GM19035 (cell line): ENCODE results near the gene ADAMTS14.

Source experiments
- ATAC-seq: cut with Tn5 transposase; IDR thresholded peaks from one replicate; pipeline ENCODE4 v1.9.1; 2021; ENCODE audit not compliant: unreplicated experiment

The ADAMTS14 gene

DNA sequence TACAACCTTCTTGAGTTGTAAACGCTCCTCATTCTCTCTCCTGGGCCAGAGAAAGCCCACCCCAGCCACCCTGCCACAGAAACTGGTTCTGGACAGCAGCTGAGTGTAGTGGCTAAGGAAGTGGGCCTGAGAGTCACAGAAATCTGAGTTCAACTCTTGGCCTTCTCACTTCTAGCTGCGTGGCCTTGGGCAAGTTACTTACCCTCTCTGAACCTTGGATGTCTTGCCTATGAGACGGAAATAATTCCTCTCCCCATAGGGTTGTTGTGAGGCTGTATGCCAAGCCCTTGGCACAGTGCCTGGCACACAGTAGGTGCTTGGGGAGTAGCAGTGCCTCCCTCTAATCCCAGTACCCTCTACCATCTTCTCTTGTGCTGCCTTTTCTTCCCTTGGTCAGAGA is 51.5 kb downstream of the ADAMTS14 start:
- ATAC-seq, result no peak

DNA sequence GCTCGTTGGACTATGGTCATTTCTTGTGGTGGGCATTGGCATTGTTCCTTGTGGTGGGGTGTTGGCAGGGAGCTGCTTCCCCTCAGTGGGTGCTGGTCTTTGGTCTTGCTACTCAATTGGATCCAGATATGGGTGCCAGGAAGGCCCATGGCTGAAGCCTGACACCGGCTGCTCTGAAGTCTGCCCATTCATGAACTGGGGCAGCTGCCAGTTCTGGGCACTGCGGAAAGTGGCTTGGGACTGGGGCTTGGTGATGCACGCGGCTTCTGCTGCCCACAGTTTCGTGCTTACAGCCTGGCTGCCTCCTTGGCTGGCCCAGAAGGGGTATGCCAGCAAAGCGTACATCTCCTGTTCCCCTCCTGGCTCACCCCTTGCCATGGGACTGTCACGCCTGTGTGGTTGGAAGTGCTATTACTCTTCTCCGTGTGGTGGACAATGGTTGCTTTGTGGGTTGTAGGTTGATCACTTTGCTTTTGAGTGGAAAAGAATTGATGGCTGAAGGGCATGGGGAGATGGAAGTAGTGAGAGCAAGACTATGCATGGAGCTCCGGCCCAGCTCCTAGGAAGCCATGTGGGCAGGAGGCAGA is 54.7 kb downstream of the ADAMTS14 start:
- ATAC-seq, result no peak

DNA sequence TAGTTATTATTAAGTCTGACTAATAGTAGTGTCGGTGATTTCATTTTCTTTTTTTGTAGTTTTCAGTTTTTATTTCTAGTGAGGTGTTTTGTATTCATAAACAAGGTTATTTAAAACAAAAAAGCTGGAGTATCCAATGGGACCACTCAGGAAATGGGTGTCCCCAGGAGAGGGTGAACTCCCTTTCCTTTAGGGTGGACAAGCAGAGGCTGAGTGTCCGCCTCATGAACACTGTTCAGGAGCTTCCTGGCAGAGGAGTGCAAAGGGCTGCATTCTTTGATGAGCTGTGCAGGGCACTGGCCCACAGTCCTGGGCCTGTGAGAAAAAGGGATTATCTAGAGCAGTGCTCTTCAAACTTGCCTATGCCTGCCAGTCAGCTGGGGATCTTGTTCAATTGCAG is 56.0 kb downstream of the ADAMTS14 start:
- ATAC-seq, result no peak

DNA sequence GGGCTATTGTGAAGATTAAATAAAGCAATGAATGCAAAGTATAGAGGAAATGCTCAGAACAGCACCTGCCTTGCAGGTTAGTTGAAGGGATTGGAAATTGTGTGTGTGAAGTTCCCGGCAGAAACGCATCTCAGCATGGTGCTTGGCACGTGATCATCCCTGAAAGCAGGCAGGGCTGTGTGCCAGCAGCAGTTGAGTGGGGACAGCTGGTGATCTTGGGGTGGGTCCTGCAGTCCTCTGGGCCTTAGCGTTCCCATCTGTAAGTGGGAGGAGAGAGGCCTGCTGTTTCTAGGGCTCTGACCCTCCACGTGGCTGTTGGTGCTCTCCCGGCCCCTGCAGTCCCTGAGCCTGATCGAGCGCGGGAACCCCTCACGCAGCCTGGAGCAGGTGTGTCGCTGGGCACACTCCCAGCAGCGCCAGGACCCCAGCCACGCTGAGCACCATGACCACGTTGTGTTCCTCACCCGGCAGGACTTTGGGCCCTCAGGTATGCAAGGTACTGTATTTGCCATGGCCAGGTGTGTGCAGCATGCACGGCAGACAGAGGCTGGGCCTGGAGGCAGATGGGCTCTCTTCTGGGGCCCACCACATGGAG is 57.6 kb downstream of the ADAMTS14 start:
- ATAC-seq, result no peak

DNA sequence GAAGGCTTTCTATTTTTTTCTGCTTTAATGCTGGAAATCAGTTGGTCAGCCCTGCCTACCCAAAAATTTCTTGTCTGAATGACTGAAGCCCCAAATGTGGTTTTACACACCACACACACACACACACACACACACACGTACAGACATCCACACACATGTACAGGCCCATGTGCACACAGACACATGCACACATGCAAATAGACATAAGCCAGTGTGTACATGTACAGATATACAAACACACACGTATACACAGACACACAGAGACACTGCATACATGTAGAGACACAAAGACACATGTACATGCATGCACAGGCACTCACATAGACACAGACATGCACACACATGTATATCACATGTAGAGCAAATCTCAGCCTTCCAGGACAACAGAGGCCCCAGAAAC is 58.6 kb downstream of the ADAMTS14 start:
- ATAC-seq, result no peak

DNA sequence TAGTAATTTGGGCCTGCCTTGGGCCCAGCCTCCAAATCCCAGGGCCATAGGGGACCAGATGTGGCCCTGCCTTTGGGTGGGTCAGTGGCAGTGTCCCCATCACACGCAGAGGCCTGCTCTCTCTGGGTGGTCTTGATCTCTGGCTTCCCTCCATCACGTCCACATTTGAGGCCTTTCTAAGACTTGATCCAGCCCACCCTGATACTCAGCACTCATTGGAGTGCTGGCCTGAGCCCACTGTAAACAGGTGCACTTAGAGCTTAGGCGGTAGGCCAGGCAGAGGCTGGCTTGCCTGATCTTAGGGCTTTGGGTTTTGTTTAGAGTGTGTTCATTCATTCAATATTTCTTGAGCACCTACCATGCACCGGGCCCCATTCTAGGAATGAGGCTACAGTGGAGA is 60.3 kb downstream of the ADAMTS14 start:
- ATAC-seq, result no peak

DNA sequence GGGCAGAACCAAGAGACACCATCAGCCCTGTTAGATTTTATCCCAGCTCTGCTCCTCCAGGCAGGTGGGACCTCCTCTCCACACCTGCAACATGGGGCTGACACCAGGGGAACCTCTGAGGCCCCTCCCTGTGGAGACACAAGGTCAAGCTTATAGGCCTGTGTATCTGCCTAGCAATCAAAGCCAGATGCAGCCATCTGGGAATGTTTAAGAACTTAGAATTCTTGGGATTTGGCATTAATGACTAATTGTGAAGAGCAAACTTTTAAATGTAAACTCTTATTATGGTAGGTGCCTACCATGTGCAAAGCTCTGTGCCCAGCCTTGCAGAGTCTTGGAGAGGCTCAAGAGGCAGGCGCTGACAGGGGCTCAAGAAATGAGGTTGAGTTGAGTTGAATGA is 60.7 kb downstream of the ADAMTS14 start:
- no peak for ATAC-seq

DNA sequence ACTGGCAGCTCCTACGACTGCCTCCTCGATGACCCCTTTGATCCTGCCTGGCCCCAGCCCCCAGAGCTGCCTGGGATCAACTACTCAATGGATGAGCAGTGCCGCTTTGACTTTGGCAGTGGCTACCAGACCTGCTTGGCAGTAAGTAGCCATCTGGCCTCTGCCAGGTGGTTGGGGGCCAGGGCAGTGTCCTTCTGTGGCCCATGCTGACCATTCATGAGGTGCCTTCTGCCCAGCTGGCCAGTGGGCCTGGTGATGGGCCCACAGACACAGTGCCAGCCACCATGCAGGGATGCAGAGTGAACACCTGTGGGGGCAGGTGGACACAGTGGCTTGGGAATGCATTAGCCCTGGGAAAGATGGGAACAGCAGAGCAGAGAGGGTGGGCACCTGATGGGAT is 62.9 kb downstream of the ADAMTS14 start:
- no peak for ATAC-seq

DNA sequence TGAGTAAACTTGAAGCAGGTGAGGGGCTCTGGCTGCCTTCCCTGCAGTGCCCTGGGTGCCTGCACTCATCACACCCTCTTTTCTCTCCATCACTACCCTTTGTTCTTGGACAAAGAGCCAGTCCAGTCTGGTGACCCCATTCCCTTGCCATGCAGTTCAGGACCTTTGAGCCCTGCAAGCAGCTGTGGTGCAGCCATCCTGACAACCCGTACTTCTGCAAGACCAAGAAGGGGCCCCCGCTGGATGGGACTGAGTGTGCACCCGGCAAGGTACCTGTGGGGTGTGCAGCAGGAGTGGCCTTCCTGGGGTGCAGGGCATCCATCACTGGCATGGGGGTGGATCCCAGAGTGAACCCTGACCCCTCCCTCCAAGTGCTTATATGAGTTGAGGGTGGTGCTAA is 64.2 kb downstream of the ADAMTS14 start:
- no peak for ATAC-seq

DNA sequence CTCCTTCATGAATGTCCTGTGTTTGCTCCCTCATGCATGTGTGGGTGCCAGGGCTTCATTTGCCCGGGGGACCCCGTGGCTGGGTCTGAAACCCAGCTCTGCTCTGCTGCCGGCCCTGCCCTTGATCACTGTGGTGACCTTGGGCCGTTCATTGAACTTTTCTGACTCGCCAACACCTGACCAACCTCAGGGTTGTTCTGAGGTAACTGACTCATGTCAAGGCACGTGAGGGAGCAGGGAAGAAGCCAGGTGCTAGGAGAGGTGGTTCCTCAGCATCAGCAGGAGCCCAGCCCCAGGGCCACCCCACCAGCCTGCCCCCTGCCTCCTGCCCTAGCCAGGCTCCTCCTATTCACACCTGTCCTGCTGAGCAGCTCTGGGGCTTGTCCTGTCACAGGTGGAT is 64.9 kb downstream of the ADAMTS14 start:
- no peak for ATAC-seq

DNA sequence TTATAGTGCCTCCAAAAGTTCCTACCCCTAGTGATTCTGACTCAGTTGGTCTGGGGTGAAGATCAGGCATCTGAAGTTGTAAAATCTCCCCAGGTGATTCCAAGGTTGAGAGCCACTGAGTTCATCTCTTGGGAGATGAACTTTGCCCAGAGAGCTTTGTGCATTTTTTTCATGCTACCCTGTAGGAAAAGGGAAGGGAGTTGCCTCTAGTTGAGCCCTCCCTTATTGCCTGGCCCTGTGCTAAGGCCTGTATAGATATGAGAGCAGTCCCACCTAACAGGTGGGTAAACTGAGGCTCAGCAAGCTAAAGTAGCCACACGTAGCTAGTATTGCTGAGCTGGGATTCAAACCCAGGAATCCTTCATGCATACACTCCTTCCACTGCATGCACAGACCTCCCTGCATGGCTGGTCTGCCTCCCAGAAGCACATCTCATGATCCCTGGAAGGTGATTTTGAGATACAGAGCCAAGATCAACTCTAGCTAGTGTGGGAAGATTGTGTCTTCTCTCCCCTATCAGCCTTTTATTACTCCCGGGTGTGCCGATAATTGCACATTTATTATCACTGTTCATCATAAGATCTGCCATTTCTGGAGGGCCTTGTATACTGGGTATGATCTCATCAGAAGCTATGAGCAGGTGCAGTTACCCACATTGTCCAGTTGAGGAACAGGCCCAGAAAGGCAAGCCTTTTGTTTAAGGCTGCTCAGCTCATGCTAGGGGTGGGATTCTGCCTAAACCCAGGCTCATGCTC is 65.9 kb downstream of the ADAMTS14 start:
- no peak for ATAC-seq

DNA sequence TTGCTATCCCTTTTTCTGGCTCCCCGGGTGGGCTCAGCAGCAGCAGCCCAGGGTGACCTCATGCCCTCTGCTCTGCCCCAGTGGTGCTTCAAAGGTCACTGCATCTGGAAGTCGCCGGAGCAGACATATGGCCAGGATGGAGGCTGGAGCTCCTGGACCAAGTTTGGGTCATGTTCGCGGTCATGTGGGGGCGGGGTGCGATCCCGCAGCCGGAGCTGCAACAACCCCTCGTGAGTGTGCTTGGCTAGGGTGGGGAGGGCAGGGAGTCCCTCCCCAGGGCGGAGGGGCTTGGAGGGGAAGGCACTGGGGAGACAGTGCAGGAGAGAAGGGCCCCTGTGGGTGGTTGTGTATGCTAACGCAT is 66.4 kb downstream of the ADAMTS14 start:
- ATAC-seq, result no peak

DNA sequence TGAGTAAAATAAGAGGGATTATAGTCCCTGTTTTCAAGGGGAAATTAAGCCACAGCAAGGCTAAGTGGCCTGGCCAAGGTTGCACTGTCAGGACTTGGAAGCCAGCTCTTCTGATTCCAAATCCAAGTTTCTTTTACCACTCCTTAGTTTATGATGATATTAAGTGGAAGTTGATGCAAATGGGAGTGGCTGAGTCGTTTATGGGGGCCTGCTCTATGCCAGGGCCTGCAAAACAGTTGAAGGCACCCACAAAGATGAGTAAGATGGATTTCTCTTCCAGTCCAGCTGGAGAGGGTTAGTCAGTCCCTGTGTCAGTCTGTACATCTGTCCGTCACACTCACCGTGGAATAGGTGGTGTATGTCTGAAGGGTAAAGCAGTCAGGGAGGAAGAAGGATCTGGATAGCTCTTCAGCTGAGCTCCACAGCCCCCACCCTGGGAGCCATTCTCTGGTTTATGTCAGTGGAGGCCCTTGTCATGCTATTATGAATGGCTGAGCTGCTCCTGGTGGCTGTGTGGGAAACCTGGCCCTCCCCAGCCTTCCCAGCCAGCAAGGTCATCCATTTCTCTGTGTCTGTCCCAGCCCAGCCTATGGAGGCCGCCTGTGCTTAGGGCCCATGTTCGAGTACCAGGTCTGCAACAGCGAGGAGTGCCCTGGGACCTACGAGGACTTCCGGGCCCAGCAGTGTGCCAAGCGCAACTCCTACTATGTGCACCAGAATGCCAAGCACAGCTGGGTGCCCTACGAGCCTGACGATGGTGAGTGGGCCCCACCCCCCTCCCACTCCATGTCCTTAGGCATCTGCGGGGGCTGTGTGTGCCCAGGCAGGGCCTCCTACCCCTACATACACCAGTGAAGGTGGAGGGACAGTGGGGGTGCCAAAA is 68.3 kb downstream of the ADAMTS14 start:
- no peak for ATAC-seq

DNA sequence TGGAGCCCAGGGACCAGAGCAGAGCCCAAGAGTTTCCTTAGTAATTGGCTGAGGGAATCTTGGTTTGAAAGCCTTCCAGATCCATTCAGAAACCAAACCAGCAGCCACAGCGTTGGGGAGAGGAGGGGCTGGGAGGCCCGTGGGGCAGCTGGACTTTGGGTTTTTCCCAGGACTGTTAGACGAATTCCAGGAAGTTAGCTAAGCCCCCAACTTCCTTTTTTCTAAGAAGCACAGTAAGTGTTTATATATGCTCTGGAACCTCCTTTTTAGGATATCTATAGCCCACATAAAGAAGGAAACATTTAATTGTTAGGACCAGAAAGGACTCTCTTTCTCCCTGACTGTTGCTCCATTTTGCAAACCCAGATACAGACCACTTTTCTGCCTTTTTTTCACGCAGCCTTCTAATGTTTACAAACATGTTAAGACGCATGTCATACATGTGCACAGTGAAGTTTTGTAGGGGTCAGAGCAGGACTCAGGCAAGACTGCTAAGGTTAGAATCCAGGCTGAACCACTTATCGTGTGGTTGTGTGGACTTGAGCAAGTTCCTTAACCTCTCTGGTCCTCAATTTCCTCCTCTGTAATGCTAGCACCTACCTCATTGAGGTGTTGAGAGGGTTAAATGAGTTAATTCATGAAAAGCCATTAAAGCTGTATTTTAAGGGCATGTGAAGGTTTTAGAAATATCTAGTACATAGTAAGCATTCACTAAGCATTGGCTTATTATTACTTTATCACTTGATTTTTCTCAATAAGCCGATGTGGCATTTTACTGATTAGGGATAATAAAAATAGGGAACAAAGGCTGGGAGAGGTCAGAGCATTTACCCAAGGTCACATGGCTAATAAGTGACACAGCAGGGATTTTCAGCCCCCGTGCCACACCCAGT is 70.5 kb downstream of the ADAMTS14 start:
- ATAC-seq, result no peak

DNA sequence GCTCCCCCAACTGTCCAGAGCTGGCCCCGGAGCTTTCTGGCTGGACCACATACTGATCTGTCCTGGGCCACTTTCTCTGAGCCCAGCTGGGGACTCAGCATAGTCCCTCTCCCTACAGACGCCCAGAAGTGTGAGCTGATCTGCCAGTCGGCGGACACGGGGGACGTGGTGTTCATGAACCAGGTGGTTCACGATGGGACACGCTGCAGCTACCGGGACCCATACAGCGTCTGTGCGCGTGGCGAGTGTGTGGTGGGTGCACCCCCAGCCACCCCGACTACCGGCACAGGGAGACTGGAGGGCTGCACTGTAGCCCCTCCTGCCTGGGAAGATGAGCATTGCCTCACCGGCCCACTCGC is 71.1 kb downstream of the ADAMTS14 start:
- ATAC-seq, result no peak

DNA sequence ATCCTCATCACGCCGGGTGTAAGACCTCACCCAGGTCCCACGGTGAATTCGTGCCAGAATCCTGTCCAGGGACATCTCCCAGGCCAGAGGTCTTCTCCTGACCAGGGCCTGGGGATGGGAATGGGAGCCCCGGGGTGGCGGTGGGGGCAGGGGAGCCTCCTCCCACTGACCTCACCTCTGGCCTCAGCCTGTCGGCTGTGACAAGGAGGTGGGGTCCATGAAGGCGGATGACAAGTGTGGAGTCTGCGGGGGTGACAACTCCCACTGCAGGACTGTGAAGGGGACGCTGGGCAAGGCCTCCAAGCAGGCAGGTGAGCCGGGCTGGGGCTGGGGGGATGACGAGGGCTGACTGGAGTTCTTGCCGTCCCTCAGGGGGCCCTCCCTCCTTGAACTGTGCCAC is 71.6 kb downstream of the ADAMTS14 start:
- ATAC-seq, result no peak

DNA sequence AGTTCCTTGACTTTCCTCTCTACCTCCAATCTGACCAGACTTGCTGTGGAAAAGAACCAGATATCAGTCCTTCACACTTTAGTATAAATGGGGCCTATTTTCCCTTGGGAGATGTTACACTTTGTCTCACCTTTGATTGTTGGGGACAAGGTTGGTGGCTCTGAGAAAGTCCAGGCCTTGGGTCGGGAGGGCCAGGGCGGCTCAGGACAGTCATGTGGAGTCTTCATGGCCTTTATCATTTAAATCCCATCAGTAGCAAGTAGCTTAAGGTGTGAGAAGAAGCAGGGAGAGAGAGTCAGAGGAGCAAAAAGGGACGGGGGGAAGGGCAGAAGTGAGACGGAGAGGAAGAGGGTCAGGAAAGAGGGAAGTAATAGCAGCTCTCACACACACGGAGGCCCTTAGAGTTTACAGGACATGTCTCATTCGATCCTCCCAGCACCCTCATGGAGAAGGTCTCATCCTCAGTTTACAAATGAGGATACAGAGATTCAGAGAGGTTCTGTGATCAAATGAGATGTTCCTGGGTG is 72.4 kb downstream of the ADAMTS14 start:
- ATAC-seq, result no peak

DNA sequence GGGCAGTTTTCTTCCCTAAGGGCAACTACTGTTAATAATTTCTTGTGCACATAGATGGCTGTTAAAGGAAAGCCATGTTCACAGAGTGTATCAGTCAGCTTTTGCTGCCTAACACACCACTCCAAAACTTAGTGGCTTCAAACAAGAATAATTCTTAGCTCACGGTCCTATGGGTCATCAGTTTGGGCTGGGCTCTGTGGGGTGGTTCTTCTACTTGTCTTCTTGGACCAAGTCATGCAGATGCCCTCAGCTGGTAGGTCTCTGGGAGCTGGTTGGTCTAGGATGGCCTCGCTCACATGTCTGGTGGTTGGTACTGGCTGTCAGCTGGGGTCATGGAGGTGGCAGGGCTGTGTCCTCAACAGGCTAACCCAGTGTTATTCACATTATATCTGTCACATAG is 73.2 kb downstream of the ADAMTS14 start:
- no peak for ATAC-seq

DNA sequence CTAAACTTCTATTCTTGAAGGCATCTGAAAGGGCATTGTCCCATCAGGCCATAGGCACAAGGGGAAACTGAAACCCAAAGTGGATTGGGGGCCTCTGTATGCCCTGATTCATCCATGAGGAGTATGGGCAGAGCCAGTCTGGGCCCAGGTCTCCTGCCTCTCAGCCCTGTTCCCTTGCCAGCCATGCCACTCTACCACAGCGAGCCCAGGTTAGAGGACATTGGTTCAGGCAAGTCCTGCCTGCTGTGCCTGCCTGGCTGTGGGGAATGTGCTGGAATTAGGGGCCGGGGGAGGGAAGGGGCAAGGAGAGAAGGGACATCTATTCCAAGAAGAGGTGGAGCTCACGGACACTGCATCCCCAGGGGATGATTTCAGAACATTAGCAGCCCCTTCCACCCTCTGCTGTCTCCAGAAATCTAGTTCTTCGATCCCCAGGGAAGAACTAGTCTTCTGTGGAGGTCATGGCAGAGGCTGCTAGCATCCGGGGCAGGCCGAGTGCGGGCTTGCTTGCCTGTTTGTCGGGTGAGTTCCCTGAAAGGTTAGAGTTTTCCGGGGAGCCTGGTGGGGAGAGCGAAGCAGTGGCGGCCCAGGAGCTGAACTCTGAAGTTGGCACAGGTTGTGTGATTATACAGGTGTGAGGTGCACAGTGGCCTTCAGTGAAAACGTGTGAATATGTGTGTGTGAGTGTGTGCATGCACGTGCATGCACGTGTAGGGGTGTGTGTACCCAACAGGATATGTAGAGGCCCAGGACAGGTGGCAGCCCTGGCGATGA is 75.1 kb downstream of the ADAMTS14 start:
- no peak for ATAC-seq

DNA sequence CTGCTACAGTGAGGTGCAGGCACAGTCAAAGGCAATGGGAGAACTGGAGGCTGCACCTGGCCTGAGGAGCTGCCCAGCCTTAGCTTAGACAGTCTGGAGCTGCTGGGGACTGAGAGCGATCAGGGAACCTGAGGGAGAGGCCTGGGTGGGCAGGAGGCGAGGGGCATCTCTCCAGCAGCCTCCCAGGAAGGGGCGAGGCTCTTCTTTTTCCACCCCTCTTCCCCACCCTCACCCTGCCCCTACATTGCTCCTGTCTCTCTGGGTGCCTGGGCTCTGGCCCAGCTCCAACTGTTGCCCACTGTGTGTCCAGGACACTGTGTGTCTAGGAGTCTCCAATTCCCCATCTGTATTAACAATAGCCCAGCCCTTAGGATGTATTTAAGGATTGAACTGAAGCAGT is 76.0 kb downstream of the ADAMTS14 start:
- no peak for ATAC-seq
